HG03108 (cell line): Measurements from ENCODE around the gene HIP1R.

Experiments used
- ATAC-seq: cut with Tn5 transposase; IDR thresholded peaks from one replicate; pipeline ENCODE4 v1.9.1; 2021; ENCODE audit warnings: moderate library complexity; ENCODE audit not compliant: unreplicated experiment

The HIP1R gene

DNA sequence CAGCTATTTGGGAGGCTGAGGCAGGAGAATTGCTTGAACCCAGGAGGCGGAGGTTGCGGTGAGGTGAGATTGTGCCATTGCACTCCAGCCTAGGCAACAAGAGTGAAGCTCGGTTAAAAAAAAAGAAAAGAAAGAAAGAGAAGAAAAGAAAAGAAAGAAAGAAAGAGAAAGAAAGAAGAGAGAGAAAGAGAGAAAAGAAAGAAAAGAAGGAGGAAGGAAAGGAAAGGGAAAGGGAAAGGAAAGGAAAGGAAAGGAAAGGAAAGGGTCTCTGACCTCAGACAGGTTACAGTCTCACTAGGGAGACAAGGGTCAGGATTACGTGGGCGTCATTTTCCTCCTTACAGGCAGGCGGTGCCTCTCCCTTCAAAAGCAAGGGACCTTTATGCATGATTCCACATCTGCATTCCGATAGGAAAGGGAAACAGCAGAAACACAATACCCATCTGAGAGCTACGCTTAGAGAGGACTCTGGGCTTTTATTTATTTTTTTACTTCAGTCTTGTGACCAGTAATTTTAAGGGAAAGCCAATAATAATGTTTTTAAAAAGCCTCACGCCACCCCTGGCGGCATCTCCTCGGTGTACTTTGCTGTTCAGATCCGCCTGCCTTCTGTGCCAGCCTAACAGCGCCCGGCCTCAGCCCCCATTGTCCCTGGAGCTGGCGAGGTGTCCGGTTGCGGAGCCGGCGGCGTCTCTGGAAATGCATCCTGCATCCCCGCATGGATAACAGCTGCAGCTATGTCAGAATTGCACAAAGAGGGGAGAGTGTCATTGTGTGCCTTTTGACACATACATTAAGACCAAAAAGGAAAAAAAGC is 945 bp upstream of the HIP1R start:
- no peak for ATAC-seq

DNA sequence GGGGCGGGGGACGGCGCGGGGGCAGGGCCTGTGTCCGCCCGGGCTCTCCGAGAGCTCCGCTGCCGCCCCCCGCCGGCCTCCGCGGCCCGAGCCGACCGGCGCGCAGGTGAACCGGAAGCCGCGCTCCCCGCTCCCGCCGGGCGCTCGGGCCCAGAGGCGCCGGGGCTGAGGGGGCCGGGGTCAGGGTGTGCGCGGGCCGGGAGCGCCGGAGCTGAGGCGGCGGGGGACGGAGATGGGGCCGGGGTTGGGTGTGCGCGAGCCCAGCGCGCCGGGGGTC is 431 bp downstream of the HIP1R start:
- no peak for ATAC-seq

DNA sequence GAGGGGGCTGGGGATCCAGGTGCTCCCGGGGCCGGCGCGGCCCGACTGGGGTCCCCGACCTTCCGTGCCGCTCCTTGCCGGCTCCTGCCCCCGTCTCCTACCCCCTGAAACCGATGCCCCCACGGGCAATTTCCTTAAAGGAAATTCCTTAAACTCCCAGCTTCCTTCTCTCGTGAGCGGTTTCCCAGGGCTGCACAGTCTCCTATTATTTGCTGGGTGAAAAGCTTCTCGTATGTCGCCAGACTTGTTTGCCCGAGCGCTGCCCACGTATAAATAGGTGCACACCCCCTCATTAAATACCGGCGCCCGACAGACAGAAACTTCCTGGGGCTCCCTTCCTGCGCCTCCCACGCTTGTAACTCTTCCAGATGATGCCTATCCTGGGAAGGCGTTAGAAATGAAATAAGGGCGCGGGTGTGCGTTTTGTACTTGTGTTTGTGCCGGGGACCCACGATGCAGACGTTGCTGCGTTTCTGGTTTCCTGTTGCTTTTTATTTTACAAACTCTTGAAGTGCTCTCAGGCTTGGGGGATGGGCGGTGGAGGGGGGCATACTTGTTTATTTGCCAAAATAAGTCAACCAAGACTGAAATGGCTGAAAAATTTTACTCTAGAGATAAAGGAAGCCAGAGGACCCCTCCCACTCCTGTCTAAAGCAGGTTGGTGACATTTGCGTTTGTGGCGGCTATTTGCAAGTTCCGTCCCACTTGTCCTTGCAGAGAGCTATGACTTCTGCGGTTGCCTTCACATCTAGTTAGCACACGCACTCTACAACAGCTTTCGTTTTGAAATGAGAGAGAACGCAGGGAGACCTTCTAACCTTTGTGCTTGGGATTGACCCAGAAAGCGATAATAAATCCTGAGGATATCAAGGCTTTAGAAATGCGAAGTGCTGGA is 1.0 kb downstream of the HIP1R start:
- peak; percentile 49 for ATAC-seq

DNA sequence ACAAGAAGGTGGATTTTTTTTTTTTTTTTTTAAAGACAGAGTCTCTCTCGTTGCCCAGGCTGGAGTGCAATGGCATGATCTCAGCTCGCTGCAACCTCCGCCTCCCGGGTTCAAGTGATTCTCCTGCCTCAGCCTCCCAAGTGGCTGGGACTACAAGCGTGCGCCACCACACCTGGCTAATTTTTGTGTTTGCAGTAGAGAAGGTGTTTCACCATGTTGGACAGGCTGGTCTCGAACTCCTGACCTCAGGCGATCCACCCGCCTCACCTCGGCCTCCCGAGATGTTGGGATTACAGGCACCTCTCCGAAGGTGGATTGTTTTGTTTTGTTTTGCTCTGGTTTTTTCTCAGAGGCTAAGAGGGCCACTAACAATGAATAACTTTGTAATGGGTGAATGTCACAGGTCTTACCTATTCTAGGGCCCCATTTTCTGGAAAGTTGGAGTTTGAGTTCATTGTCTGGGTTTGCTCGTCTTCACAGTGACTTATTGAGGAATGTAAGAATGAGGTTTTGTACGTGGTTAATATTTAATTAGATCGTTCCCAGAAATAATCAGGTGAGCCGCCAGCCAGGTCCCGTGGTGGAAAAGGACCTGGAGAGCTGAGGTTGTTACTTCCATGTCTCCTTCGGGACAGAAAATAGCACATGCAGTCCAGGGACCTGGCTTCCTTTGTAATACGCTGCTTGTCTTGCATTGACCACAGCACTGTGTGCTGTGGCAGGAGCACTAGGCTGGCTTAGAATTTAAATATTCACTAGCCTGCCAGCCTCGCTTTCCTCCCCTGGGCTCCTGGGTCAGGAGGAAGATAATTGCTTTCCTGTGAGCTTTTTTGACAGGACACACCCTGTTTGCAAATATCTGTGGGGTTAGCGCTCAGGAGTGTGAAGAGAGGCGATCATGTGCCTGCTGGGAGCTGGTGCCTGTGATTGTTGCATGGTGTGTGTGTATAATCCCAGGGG is 2.3 kb downstream of the HIP1R start:
- ATAC-seq, result no peak

DNA sequence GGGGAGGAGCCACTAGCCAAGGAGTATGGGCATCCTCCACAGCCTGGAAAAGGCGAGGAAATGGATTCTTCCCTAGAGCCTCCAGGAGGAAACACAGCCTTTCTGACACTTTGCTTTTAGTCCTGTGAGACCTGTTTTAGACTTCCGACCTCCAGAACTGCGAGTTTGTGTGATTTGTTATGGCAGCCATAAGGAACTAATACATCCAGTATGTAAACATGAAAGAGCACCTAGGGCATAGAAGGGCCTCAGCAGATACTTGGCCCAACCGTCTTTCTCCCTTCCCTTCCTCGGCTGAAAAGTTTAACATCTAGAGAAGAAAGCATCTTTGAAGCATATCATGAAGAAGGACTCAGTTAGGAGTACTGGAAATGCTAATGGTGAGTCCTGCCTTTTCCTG is 3.6 kb downstream of the HIP1R start:
- no peak for ATAC-seq

DNA sequence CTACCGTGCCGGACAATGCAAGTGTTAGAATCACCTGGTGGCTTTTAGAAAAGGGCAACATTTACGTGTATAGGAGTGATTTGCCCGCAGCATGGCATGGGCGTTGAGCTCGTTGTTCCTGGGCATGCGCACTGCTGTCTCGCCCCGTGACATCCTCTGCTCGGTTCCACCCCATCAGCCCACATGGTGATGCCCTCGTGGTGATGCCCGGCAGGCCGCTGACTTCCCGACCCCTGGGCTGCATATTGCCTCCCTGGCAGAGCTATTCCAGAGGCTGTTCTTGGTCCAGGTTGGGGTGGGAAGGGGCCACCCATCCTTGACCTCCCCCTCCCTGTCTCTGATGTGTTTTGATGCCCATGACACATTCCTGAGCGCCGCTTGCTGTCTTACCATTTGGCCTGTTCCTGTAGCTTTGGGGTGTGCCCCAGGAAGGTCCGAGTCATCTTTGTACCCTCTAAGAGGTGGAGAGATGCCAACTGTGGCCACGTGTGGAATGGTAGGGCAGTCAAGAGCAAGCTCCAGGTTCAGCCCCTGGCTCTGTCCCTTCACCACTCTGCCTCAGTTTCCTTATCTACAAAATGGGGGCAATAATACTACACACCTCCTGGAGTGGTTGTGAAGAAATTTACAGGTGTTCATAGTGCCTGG is 4.8 kb downstream of the HIP1R start:
- ATAC-seq, result no peak

DNA sequence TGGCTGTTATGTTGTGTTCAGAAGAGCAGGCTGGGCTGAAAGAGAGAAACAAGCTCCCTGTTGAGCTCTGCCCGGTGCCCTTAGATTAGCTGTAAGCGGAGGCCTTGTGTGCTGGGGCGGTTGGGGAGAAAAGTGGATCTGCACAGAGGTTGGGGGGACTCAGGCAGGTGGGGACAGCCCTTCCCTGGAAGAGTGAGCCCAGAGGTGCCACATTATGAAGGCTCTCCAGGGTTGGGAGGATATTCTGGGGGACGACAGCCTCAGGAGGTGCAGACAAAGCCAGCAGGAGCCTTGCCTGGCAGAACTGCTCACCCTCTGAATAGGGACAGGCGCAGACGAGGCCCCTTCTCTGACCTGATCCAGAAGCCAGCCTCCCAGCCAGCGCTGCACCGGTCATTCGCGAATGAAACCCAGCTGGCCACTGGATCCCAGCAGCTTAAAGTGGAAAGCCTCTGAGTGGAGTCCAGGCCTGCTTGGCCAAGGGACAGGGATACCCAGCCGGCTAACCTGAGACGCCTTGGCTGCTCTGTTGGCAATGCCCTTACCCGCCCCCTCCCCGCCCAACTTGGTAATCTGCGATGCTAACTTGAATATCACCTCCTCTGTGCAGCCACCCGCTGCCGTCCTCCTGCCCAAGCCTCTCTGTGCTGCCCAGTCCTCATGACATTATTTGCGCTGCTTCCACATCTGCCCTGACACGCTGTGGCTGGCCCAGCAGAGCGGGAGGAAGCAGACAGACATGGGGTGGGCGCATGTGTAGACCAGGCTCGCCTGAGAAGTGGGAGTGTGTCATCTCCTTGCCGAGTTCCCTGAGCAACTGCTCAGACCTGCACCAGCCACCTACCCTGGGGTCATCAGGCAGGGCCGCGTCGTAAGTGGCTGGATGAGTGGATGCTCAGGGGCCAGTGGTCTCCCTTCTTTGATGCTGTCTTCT is 5.6 kb downstream of the HIP1R start:
- no peak for ATAC-seq

DNA sequence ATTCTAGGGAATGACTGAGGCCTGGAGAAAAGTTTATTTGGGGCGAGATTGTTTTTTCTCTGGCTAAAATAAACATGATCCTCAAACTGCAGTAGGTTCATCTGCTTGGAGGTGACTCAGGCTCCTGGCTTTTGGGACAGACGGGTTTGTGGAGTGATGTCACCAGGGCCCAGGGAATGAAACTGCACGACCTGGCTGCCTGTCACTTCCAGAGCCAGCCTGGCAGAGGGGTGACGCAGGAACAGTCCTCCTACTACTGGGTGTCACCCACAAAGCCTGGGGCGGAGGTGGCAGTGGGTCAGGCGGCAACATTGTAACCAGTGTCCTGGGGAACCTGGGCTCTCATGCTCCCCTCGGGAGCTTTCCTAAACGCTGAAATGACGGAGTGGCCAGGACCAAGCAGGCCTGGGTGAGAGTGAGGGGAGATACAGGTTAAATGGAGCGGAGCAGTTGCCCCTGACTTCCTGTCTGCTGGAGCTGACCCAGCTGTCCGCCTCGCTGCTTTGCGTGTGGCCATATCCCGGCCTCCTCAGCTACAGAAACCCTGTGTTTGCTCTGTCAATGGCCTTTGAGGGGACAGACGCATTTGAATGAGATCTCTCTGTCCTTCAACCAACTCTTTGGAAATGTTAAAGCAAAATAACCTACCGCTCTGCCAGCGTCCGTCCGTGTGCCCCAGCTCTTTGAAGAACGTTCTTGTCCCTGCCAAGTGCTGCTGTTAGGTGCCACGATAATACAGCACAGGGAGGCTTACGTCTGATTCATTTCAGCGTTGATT is 6.5 kb downstream of the HIP1R start:
- no peak for ATAC-seq

DNA sequence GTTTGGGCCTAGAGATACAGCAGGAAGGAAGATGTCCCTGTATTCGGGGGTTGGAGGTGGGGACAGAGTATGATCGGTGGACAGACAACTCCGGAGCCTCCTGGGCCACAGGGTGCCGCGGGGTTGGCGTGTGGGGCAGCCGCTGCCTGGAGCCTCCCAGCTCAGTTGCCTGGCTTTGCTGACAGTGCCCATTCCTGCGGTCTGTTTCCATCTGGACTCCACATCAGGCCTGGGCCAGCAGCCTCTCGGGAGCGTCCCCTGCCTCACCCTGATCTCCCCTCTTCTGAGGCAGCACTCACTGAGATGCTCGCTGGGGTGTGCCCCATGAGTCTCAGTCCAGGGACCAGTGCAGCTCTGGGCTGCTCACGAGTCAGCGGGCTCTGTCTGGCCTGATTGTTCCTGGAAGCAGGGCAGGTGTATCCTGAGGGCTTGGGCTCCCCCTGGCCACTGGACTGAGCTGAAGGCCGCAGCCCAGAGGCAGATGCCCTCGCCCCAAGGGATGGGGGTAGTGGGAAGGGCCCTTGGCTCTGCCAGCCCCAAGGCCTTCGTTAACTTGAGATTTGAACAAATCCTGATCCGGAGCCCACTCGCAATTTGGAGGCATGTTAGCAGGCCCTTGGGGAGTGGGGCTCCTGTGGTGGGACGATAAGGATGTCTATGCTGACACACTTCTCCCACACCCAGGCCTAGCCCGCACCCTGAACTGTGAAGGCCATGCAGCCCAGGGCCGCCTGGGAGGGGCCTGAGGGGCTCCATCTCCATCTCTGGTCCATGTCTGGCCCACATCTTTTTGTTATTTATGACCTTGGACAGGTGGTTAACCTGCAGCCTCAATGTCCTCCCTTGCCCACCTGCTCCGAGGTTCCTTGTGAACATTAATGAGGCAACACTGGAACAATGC is 7.5 kb downstream of the HIP1R start:
- no peak for ATAC-seq

DNA sequence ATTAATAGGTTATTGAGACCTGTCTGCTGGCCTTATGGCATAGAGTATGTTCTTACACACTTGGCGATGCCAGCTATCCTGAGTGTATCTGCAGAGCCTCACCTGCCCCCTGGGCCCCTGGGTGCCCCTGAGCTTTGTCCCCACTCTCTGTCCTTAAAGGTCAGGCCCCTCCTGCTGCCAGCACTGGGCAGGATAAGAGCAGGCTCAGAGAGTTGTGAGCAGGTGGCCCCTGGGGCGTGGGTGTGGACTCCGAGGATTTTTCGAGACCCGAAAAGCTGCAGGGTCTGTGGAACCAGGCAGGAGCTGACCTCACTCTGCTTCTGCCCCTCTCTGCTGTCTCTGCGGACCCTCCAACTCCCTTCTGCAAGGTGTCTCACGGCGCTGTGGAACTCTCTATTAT is 8.2 kb downstream of the HIP1R start:
- ATAC-seq, result no peak

DNA sequence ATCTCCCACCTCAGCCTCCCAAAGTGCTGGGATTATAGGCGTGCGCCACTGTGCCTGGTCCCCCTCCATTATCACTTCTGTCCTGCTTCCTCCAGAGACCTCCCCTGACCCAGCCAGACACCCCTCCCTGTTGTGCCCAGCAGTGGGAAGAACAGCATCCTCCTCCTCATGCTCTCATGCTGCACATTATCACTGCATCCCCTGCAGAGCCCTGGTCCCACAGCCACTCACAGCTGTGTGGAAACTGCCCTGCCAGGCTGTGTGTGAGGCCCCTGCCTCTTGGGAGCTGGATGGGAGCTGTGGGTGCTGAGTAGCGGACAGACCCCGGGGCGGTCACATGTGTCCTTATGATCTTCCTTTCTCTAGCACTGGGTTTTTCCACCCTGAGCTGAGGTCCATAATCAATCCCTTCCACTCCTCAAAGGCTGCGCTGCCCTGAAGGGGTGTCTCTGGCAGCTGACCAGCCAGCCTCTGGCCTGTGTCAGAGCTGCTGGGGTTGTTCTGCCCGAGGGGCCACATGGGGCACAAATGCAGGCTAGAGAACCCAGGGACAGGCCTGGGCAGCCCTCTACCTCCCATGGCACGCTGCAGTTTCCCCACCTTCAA is 9.2 kb downstream of the HIP1R start:
- no peak for ATAC-seq

DNA sequence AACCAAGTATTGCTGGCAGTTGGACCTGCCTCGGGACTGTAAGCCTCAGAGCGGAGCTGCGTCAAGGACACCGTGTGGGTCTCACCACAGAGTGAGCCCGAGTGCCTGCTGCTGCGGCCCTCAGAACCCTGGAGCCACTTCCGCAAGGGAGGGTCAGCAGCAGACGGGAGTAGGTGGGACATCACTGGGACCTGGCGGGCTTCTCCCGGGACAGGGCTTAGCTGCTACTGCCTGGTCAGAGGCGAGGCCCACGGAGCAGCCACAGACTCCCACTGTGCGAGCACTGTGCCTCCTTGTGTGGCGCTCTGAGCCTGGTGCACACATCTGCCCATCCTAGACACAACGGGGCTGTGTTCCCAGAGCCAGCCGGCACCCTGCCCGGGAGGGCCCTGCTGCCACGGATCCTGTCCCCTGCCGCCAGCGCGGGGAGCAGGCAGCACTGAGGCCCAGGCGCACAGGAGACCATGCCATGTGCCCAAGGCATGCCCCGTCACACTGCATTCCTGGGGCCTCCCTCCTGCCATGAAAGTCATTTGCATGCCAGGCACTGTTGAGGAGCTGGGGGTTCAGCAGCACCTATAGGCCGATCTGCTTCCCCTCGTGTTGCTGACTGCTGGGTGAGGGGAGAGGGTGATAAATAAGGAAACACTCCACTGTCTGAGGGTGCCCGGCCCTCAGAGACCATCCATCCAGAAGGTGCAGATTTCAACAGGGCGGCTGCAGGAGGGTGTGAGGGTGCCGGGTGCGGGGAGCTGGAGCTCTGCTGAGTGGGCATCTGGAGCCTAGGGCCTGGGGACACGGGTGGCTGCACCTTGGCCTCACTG is 10.0 kb downstream of the HIP1R start:
- no peak for ATAC-seq

DNA sequence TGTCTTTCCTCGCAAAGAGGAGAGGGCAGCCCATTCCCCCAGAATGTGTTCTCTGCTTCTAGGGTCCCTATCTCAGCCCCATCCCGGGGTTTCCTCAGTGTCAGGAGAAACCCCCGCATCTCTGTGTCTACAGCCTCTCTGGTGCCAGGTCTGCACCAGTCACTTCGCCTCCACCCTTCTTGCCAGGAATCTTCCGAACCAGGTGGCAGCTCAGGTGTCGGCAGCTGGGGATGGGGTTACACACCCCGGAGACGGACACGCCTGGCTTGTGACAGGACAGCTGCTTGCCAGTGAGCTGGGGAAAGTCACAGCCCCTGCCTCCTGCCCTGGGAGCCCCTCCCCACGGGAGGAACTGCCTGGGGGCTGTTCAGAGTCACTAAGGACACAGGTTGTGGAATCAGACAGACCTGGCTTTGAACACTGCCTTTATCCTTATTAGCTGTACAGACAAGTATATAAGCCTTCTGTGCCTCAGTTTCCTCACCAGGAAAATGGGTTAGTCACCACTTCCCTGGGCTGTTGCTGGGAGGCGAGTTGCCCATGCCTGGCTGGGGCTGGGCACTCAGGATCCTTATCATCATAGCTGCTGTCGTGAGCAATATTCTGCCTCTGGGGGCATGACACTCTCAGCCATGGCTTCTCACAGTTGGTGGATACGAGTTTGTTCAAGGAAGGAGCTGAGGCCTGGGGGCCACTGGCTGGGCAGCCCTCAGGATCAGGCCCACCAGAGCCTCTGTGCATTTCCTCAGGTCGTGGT is 10.8 kb downstream of the HIP1R start:
- ATAC-seq, result no peak

DNA sequence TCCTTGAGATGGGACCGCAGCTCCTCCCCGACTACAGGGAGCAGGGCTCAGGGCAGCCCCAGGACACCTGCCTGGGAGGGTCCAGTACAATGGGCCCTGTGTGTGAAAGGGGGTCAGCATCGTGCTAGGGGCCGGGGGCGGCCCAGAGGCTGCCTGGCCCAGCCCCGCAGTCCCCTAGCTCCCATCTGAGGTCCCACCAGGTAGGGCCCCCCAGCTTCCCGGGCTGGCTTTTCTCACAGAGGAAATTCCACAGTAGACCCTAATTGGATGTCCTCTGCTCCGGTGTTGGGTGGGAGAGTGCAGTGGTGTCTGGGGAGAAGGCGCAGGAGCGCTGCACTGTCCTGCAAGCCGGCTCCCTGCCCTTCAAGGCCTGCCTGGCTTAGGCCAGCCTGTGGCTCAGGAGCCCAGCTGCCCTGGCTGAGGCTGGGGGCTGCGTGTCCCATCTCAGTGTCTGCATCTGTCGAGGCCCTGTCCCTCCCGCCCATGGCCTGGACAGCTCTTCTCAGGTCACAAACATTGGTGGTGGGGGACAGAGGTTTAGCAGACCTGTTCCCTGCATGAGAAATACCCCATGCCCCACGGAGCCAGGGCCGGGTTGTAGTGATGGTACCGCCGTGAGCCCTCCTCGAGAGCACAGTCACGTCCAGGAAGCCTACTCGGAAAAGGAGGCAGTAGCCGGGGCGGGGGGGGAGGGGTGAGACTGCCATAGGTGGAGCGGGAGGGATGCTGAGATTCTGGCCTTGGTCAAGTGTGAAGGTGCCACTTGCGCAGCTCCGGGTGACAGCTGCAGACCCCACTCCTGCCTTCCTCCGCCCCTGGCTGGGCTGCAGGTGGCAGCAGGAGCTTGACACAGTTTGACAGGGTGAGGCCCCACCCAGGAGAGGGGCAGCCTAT is 11.6 kb downstream of the HIP1R start:
- ATAC-seq, result no peak

DNA sequence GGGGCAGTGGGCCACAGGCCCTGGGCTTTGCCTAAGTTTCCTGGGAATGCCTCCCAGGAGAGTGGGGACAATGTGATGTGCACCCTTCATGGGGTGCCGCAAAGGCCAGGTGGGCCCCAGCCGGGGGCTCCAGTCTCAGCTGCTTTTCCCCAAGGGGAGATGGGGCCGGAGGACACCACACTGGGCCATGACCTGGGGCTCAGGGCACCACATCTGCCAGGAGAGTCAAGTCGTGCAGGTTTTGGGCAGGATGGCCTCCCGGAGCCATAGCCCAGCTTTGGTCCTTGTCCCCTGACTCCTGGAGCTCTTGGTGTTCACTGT is 12.2 kb downstream of the HIP1R start:
- ATAC-seq, result no peak
